ELF-1 (cell line): ENCODE data around the gene DDRGK1.

Source experiments
- DNase-seq: peaks from one replicate; pipeline ENCODE4 v3.0.0-alpha.2; 2016; ENCODE audit warnings: low read depth, low spot score

The DDRGK1 gene

GRCh38 chr20:3204124-3204794 is at the start of gene DDRGK1:
Gene DDRGK1, minus strand, starts transcription at chr20:3204682. Its CDS starts 55 bp downstream, at chr20:3204627.
- peak; percentile 91 for DNase-seq

- no peak for DNase-seq
Observed at GRCh38 chr20:3251806-3252205, 47.3 kb upstream of the DDRGK1 start.

- DNase-seq, result peak; percentile 70
Observed at GRCh38 chr20:3250091-3250504, 45.6 kb upstream of the DDRGK1 start.

- no peak for DNase-seq
Observed at GRCh38 chr20:3248993-3249347, 44.5 kb upstream of the DDRGK1 start.

GRCh38 chr20:3248167-3248992 is 43.9 kb upstream of the DDRGK1 start:
- peak; percentile 67 for DNase-seq

GRCh38 chr20:3247638-3248037 is 43.2 kb upstream of the DDRGK1 start:
- DNase-seq, result no peak

GRCh38 chr20:3246682-3247081 is 42.2 kb upstream of the DDRGK1 start:
- no peak for DNase-seq

- DNase-seq, result no peak
Observed at GRCh38 chr20:3245711-3246110, 41.2 kb upstream of the DDRGK1 start.

- no peak for DNase-seq
Observed at GRCh38 chr20:3245156-3245555, 40.7 kb upstream of the DDRGK1 start.

GRCh38 chr20:3244613-3245012 is 40.1 kb upstream of the DDRGK1 start:
- no peak for DNase-seq

- DNase-seq, result no peak
Observed at GRCh38 chr20:3243718-3244358, 39.4 kb upstream of the DDRGK1 start.

GRCh38 chr20:3242172-3242692 is 37.8 kb upstream of the DDRGK1 start:
- DNase-seq, result no peak

- DNase-seq, result no peak
Observed at GRCh38 chr20:3240776-3241363, 36.4 kb upstream of the DDRGK1 start.

GRCh38 chr20:3239867-3240775 is 35.6 kb upstream of the DDRGK1 start:
- DNase-seq, result peak; percentile 54

GRCh38 chr20:3239026-3239866 is 34.8 kb upstream of the DDRGK1 start, which contains the start of gene SLC4A11:
Gene SLC4A11, minus strand, starts transcription at chr20:3239190. Its CDS starts 53 bp downstream, at chr20:3239137.
- peak; percentile 76 for DNase-seq

GRCh38 chr20:3238616-3239025 is 34.1 kb upstream of the DDRGK1 start:
- no peak for DNase-seq

GRCh38 chr20:3237958-3238615 is 33.6 kb upstream of the DDRGK1 start:
- DNase-seq, result no peak

- DNase-seq, result no peak
Observed at GRCh38 chr20:3237011-3237957, 32.8 kb upstream of the DDRGK1 start.
